Measurements from ENCODE around the gene CSMD2. TPM values are rescaled to one million over a fixed set of nuclear protein-coding genes. Genes with fewer than 3 reads are reported as not detected.

Gene CSMD2
- polyA plus RNA-seq, 1 of the 3 experiments (the other 2 are of a cell fraction): not detected

DNA sequence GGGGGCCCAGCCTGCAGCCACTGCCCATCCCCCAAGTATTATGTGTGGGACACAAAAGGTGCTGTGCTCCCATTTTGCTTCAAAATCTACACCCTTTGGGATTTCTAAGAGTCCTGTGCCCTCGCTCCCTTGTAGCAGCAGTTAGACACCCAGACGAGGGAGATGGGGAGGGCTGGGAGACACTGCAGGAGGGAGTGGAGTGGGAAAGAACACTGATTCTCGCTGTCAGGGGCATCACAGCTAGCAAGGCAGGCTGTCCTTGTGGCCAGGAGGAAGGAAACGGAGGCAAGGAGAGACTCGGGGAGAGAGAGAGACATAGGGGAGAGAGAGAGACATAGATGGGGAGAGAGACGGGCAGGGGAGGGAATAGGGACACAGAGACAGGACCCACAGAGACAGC is 38.5 kb downstream of the CSMD2 start:
- 34% methylated on average over 6 of the region's 6 CpGs for WGBS (ENCODE audit: low lambda C conversion rate)
- no peak overlapping the region for H3K4me2 ChIP-seq
- H3K27ac ChIP-seq (ENCODE audit: low read depth in 2 of 2, low read length in 1 of 2): no peak overlapping the region
- ChIA-PET CTCF (interaction anchor here (1.1 kb wide), 1 partner anchor 493 kb away, joined by 3 read pairs; no protein-coding TSS in a partner anchor), POLR2A (no interaction called here)
- H4K20me1 ChIP-seq (ENCODE audit: insufficient read depth): no peaks in the 10 kb centered on the region
- H3K9me3 ChIP-seq: no peaks in the 10 kb centered on the region
- H3K9me2 ChIP-seq: no peaks in the 10 kb centered on the region
- no peaks in the 10 kb centered on the region for H3K36me3 ChIP-seq (replicated peaks in 1 of 2; ENCODE audit: control insufficient read depth in 1 of 2, insufficient read depth in 2 of 2, low read length in 1 of 2)
- H3K4me1 ChIP-seq (ENCODE audit: control insufficient read depth in 1 of 2, insufficient read depth in 2 of 2, low read depth in 1 of 2, low read length in 1 of 2): no peaks in the 10 kb centered on the region
- H3K9ac ChIP-seq: no peak overlapping the region
- no peaks in the 10 kb centered on the region for H3F3A ChIP-seq (replicated peaks; ENCODE audit: insufficient read depth)
- H3K4me3 ChIP-seq (ENCODE audit: low read depth in 2 of 2, low read length in 1 of 2): no peak overlapping the region
- H3K27me3 ChIP-seq (ENCODE audit: insufficient read depth): no peaks in the 10 kb centered on the region
- TF ChIP-seq, protein P1, sequence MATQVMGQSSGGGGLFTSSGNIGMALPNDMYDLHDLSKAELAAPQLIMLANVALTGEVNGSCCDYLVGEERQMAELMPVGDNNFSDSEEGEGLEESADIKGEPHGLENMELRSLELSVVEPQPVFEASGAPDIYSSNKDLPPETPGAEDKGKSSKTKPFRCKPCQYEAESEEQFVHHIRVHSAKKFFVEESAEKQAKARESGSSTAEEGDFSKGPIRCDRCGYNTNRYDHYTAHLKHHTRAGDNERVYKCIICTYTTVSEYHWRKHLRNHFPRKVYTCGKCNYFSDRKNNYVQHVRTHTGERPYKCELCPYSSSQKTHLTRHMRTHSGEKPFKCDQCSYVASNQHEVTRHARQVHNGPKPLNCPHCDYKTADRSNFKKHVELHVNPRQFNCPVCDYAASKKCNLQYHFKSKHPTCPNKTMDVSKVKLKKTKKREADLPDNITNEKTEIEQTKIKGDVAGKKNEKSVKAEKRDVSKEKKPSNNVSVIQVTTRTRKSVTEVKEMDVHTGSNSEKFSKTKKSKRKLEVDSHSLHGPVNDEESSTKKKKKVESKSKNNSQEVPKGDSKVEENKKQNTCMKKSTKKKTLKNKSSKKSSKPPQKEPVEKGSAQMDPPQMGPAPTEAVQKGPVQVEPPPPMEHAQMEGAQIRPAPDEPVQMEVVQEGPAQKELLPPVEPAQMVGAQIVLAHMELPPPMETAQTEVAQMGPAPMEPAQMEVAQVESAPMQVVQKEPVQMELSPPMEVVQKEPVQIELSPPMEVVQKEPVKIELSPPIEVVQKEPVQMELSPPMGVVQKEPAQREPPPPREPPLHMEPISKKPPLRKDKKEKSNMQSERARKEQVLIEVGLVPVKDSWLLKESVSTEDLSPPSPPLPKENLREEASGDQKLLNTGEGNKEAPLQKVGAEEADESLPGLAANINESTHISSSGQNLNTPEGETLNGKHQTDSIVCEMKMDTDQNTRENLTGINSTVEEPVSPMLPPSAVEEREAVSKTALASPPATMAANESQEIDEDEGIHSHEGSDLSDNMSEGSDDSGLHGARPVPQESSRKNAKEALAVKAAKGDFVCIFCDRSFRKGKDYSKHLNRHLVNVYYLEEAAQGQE (IDR thresholded peaks at IDR 0.05; ENCODE audit: low read depth, low read length): no peak
- TF ChIP-seq RCOR1 (IDR thresholded peaks at IDR 0.05; ENCODE audit: low read length): no peak
- TF ChIP-seq RAD21 (IDR thresholded peaks at IDR 0.05; ENCODE audit: low read length): no peak
- TF ChIP-seq GATA2 (CRISPR knock-in tag; IDR thresholded peaks at IDR 0.05): no peak
- TF ChIP-seq FOSL2 (IDR thresholded peaks at IDR 0.05; ENCODE audit: borderline replicate concordance, low read depth): no peak
- no peak for TF ChIP-seq POLR2AphosphoS5 (IDR thresholded peaks at IDR 0.05; ENCODE audit: low read depth, low read length)
- TF ChIP-seq ELF1 (IDR thresholded peaks at IDR 0.05): no peak
- no peak for TF ChIP-seq MXI1 (IDR thresholded peaks at IDR 0.05; ENCODE audit: low read depth, low read length)
- TF ChIP-seq TAF1 (IDR thresholded peaks at IDR 0.05; ENCODE audit: borderline replicate concordance, low read depth, low read length): no peak
- TF ChIP-seq MEF2A (IDR thresholded peaks at IDR 0.05; ENCODE audit: borderline replicate concordance, low read depth): no peak
- no peak for TF ChIP-seq CHD2 (IDR thresholded peaks at IDR 0.05; ENCODE audit: low read length, partially characterized antibody)
- TF ChIP-seq EZH2phosphoT487 (IDR thresholded peaks at IDR 0.05; ENCODE audit: borderline replicate concordance, low read depth): no peak
- no peak for TF ChIP-seq NRF1 (IDR thresholded peaks at IDR 0.05; ENCODE audit: low read depth, low read length)
- H3K79me2 ChIP-seq (ENCODE audit: insufficient read depth): no peaks in the 10 kb centered on the region
- no peak for DNase-seq
- no peak overlapping the region for H2AFZ ChIP-seq (ENCODE audit: low read depth)

DNA sequence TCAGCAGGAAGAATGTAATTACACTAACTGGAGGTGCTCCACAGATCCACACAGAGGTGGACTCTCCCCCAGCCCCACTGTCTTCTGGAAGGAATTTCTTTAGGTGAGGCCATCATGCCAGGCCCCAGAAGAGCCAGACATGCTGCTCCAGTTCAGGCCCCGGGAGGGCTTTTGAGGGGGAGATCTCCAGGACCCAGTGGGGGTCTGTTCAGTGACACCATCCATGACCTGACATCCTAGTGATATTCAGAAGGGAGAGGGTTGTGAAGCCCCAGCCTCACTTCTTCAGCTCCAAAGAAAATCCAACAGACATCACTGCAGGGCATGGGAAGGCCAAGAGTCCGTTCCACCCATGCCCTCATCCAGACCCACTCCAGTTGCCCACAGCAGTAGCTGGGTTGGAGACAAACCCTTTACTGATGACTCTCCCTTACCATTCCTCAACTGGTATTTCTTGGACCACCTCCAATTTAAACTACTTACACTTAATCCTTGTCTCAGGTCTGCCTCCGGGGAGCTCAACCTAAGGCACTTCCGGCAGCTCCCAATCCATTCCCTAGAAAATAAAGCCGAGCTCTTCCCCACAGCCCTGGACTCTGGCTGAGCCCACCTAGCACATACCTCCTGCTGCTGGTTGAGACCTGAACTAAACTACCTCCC is 39.2 kb downstream of the CSMD2 start:
- H3K36me3 ChIP-seq (replicated peaks in 1 of 2; ENCODE audit: control insufficient read depth in 1 of 2, insufficient read depth in 2 of 2, low read length in 1 of 2): no peaks in the 10 kb centered on the region
- POLR2A ChIA-PET: no interaction called here
- no peak overlapping the region for H3K9ac ChIP-seq
- no peak overlapping the region for H3K27ac ChIP-seq (ENCODE audit: low read depth in 2 of 2, low read length in 1 of 2)
- H3K79me2 ChIP-seq (ENCODE audit: insufficient read depth): no peaks in the 10 kb centered on the region
- H3K4me2 ChIP-seq: no peak overlapping the region
- 47% methylated on average over 4 of the region's 5 CpGs for WGBS (ENCODE audit: low lambda C conversion rate)
- H2AFZ ChIP-seq (ENCODE audit: low read depth): no peak overlapping the region
- H3F3A ChIP-seq (replicated peaks; ENCODE audit: insufficient read depth): no peaks in the 10 kb centered on the region
- no peaks in the 10 kb centered on the region for H4K20me1 ChIP-seq (ENCODE audit: insufficient read depth)
- CTCF ChIA-PET: interaction anchor here (1.1 kb wide), 1 partner anchor 492 kb away, joined by 3 read pairs; no protein-coding TSS in a partner anchor
- no peaks in the 10 kb centered on the region for H3K9me2 ChIP-seq
- H3K27me3 ChIP-seq (ENCODE audit: insufficient read depth): no peaks in the 10 kb centered on the region
- H3K4me3 ChIP-seq (ENCODE audit: low read depth in 2 of 2, low read length in 1 of 2): no peak overlapping the region
- no peaks in the 10 kb centered on the region for H3K4me1 ChIP-seq (ENCODE audit: control insufficient read depth in 1 of 2, insufficient read depth in 2 of 2, low read depth in 1 of 2, low read length in 1 of 2)
- DNase-seq: no peak
- no peaks in the 10 kb centered on the region for H3K9me3 ChIP-seq
- TF ChIP-seq, protein P2, sequence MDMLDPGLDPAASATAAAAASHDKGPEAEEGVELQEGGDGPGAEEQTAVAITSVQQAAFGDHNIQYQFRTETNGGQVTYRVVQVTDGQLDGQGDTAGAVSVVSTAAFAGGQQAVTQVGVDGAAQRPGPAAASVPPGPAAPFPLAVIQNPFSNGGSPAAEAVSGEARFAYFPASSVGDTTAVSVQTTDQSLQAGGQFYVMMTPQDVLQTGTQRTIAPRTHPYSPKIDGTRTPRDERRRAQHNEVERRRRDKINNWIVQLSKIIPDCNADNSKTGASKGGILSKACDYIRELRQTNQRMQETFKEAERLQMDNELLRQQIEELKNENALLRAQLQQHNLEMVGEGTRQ (IDR thresholded peaks at IDR 0.05; ENCODE audit: borderline replicate concordance, low read depth, low read length): no peak
- TF ChIP-seq, protein P3, sequence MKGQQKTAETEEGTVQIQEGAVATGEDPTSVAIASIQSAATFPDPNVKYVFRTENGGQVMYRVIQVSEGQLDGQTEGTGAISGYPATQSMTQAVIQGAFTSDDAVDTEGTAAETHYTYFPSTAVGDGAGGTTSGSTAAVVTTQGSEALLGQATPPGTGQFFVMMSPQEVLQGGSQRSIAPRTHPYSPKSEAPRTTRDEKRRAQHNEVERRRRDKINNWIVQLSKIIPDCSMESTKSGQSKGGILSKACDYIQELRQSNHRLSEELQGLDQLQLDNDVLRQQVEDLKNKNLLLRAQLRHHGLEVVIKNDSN (IDR thresholded peaks at IDR 0.05; ENCODE audit: borderline replicate concordance, low read depth): no peak
- no peak for TF ChIP-seq SIN3A (IDR thresholded peaks at IDR 0.05; ENCODE audit: borderline replicate concordance, low read depth, low read length)
- TF ChIP-seq EZH2phosphoT487 (IDR thresholded peaks at IDR 0.05; ENCODE audit: borderline replicate concordance, low read depth): no peak
- TF ChIP-seq, protein P1 (IDR thresholded peaks at IDR 0.05; ENCODE audit: low read depth, low read length): no peak
- TF ChIP-seq, protein P4, sequence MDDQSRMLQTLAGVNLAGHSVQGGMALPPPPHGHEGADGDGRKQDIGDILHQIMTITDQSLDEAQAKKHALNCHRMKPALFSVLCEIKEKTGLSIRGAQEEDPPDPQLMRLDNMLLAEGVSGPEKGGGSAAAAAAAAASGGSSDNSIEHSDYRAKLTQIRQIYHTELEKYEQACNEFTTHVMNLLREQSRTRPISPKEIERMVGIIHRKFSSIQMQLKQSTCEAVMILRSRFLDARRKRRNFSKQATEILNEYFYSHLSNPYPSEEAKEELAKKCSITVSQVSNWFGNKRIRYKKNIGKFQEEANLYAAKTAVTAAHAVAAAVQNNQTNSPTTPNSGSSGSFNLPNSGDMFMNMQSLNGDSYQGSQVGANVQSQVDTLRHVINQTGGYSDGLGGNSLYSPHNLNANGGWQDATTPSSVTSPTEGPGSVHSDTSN (IDR thresholded peaks at IDR 0.05): no peak
